ENCODE data around the gene ITGB8.

The ITGB8 gene

GRCh38 chr7:20374399-20374798, 43.7 kb downstream of the ITGB8 start:
- DNase-seq (ENCODE audit: low read depth in 1 of 2, low spot score in 1 of 2), result no peak
- Histone ChIP-seq H3K4me3 (replicated peaks; ENCODE audit: insufficient read depth, low read length) (no peak overlapping the region), H3K27me3 (ENCODE audit: insufficient read depth, poor library complexity, severe bottlenecking) (no peaks in the 10 kb centered on the region), H3K27ac (replicated peaks) (no peak overlapping the region)
- no peak for TF ChIP-seq REST (IDR thresholded peaks at IDR 0.05; ENCODE audit: insufficient replicate concordance, low read depth)
- TF ChIP-seq SPI1 (IDR thresholded peaks at IDR 0.05; ENCODE audit: borderline replicate concordance, low read depth), result no peak
- TF ChIP-seq POLR2AphosphoS5 (IDR thresholded peaks at IDR 0.05; ENCODE audit: low read depth), result no peak
- no peak for TF ChIP-seq GABPA (IDR thresholded peaks at IDR 0.05; ENCODE audit: low read depth)
- no peak for TF ChIP-seq CTCF (IDR thresholded peaks at IDR 0.05; ENCODE audit: insufficient read depth, low read length)

- H3K27me3 ChIP-seq (ENCODE audit: insufficient read depth, poor library complexity, severe bottlenecking), result no peaks in the 10 kb centered on the region
- no peak for TF ChIP-seq POLR2AphosphoS5 (IDR thresholded peaks at IDR 0.05; ENCODE audit: low read depth)
- no peak for TF ChIP-seq SPI1 (IDR thresholded peaks at IDR 0.05; ENCODE audit: borderline replicate concordance, low read depth)
- TF ChIP-seq CTCF (IDR thresholded peaks at IDR 0.05; ENCODE audit: insufficient read depth, low read length), result no peak
- no peak for TF ChIP-seq REST (IDR thresholded peaks at IDR 0.05; ENCODE audit: insufficient replicate concordance, low read depth)
- TF ChIP-seq GABPA (IDR thresholded peaks at IDR 0.05; ENCODE audit: low read depth), result no peak
- H3K27ac ChIP-seq (replicated peaks), result no peak overlapping the region
- no peak for DNase-seq (ENCODE audit: low read depth in 1 of 2, low spot score in 1 of 2)
- no peak overlapping the region for H3K4me3 ChIP-seq (replicated peaks; ENCODE audit: insufficient read depth, low read length)
Measured at GRCh38 chr7:20376796-20377195, 46.1 kb downstream of the ITGB8 start.

GRCh38 chr7:20381406-20382034, 50.8 kb downstream of the ITGB8 start:
- Histone ChIP-seq H3K27me3 (ENCODE audit: insufficient read depth, poor library complexity, severe bottlenecking) (no peaks in the 10 kb centered on the region), H3K4me3 (replicated peaks; ENCODE audit: insufficient read depth, low read length) (no peak overlapping the region), H3K27ac (replicated peaks) (no peak overlapping the region)
- no peak for DNase-seq (ENCODE audit: low read depth in 1 of 2, low spot score in 1 of 2)
- TF ChIP-seq GABPA (IDR thresholded peaks at IDR 0.05; ENCODE audit: low read depth), result no peak
- no peak for TF ChIP-seq REST (IDR thresholded peaks at IDR 0.05; ENCODE audit: insufficient replicate concordance, low read depth)
- TF ChIP-seq CTCF (IDR thresholded peaks at IDR 0.05; ENCODE audit: insufficient read depth, low read length), result no peak
- no peak for TF ChIP-seq SPI1 (IDR thresholded peaks at IDR 0.05; ENCODE audit: borderline replicate concordance, low read depth)
- TF ChIP-seq POLR2AphosphoS5 (IDR thresholded peaks at IDR 0.05; ENCODE audit: low read depth), result no peak
